Amniotic stem cell (primary cell): Measurements from ENCODE around the gene CPA2.
"Not testable (repeated sequence)": the region's sequence is repeated elsewhere in the genome, so short reads cannot be mapped to it uniquely, and the experiment has no call there.

Experiments
- DNase-seq: peaks from one replicate; lab custom pipeline; 2025; lab: John Stamatoyannopoulos, UW

CPA2 gene

GRCh38 chr7:130266258-130266960, at the start of gene CPA2:
TSS of gene CPA2 (plus strand) at chr7:130266863. CDS start at chr7:130266882, 19 bp downstream.
- DNase-seq: no peak

GRCh38 chr7:130218806-130219620, 47.6 kb upstream of the CPA2 start:
- no peak for DNase-seq

GRCh38 chr7:130219871-130220270, 46.8 kb upstream of the CPA2 start:
- no peak for DNase-seq

- no peak for DNase-seq
Observed at GRCh38 chr7:130221746-130222145, 44.9 kb upstream of the CPA2 start.

GRCh38 chr7:130223646-130224045, 43.0 kb upstream of the CPA2 start:
- DNase-seq: no peak

GRCh38 chr7:130224210-130224609, 42.5 kb upstream of the CPA2 start:
- DNase-seq: no peak

- not testable (repeated sequence) for DNase-seq
Observed at GRCh38 chr7:130224923-130225322, 41.7 kb upstream of the CPA2 start.

- no peak for DNase-seq
Observed at GRCh38 chr7:130226333-130226732, 40.3 kb upstream of the CPA2 start.

GRCh38 chr7:130227883-130228575, 38.6 kb upstream of the CPA2 start:
- no peak for DNase-seq

- DNase-seq: no peak
Observed at GRCh38 chr7:130228840-130229502, 37.7 kb upstream of the CPA2 start.

- DNase-seq: not testable (repeated sequence)
Observed at GRCh38 chr7:130229981-130230380, 36.7 kb upstream of the CPA2 start.

- DNase-seq: no peak
Observed at GRCh38 chr7:130231792-130232191, 34.9 kb upstream of the CPA2 start.

GRCh38 chr7:130232209-130232608, 34.5 kb upstream of the CPA2 start:
- DNase-seq: no peak

- no peak for DNase-seq
Observed at GRCh38 chr7:130234078-130234477, 32.6 kb upstream of the CPA2 start.

GRCh38 chr7:130236361-130236760, 30.3 kb upstream of the CPA2 start:
- DNase-seq: not testable (repeated sequence)

- no peak for DNase-seq
Observed at GRCh38 chr7:130240240-130240639, 26.4 kb upstream of the CPA2 start.

- peak; percentile 8 for DNase-seq
Observed at GRCh38 chr7:130242198-130243014, 24.3 kb upstream of the CPA2 start.

- not testable (repeated sequence) for DNase-seq
Observed at GRCh38 chr7:130243486-130243885, 23.2 kb upstream of the CPA2 start.

GRCh38 chr7:130246491-130246890, 20.2 kb upstream of the CPA2 start:
- DNase-seq: not testable (repeated sequence)

GRCh38 chr7:130248842-130249241, 17.8 kb upstream of the CPA2 start:
- not testable (repeated sequence) for DNase-seq

- not testable (repeated sequence) for DNase-seq
Observed at GRCh38 chr7:130249626-130250025, 17.0 kb upstream of the CPA2 start.
